Right lung (tissue), 5 donors: ENCODE data around the gene KCTD17. TPM values are rescaled to one million over a fixed set of nuclear protein-coding genes. Genes with fewer than 3 reads are reported as not detected.

ENCODE experiments used
- DNase-seq, 2 donors: peaks; one replicate each; pipeline ENCODE4 v3.0.0-alpha.2; 2013
- polyA plus RNA-seq, 5 donors: library from polyadenylated mRNA; unstranded; fragments of 120-200 nt; gene quantifications; one replicate each; pipeline versions ENCODE4 v1.2.1 to v1.2.3, GENCODE V29; 2013; ENCODE audit warnings: inconsistent platforms in 1 of 5, low replicate concordance in 1 of 5; ENCODE audit not compliant: insufficient read length in 5 of 5, insufficient read depth in 1 of 5

KCTD17 gene
- polyA plus RNA-seq, 5 donors: 24.5 to 38.0 (median 27.3) TPM

GRCh38 chr22:37074537-37074936 is 23.0 kb downstream of the KCTD17 start:
- DNase-seq: no peak

DNA sequence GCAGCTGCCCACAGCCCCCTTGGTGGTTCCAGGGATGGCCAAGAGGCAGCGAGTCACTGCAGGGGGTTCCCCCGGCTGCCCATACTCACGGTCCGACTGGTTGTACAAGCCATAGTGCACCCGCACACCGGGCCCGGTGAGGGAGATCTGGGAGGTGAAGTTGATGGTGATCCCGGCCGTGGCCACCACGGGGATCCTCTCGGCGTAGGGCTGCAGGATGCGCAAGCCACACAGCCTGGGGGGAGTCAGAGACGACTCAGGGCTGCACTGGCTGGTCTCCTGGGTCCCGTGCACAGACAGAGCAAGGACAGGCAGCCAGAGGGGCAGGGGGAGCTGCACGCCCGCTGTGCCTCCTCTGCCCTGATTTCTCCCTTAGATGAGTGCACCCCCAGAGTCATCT is 23.5 kb downstream of the KCTD17 start:
- no peak for DNase-seq

- DNase-seq: no peak
These were observed 24.4 kb downstream of the KCTD17 start for GRCh38 chr22:37075822-37076433.

GRCh38 chr22:37077802-37078448 is 26.4 kb downstream of the KCTD17 start:
- no peak for DNase-seq

GRCh38 chr22:37079158-37079557 is 27.6 kb downstream of the KCTD17 start:
- no peak for DNase-seq

DNA sequence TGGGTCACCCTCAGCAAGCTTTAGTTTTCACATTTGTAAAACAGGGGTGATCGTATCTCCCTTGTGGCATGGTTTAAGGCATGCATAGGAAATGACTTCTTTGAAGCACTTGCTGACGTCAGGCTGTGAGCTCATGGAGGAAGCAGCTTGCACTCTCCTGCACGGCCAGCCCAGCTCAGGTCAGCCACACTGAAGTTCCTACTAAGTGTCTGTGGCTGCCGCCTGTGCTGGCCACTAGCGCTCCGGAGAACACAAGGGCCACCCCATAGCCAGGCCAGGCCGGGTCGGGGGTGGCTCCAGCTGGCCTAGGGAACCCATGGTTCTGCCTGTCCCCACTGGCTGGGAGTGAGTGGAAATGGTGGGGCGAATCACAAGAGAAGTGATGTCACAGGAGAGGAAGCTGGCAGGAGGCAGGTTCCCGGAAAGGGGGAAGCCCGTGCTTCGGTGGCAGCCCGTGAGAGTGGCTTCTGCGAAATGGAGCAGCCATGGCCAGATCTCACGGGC is 28.2 kb downstream of the KCTD17 start:
- no peak for DNase-seq

- no peak for DNase-seq
These were observed 28.9 kb downstream of the KCTD17 start for GRCh38 chr22:37080438-37080837.

DNA sequence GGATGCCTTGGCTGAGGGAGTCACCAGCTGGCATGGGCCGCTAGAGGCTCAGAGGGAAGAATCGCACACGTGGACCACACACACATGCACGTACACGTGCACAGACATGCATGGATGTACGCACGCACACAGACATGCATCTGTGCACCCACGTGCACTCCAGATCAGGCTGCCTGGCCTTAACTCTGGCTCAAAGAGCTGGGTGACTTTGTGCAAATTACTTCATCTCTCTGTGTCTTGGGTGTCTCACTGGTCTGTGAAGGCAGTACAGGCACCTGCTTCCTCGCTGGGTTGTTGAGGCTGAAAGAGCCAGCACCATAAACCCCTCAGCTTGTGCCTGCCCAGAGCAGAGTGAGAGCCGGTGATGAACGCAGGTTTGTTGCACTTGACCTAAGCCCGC is 29.3 kb downstream of the KCTD17 start:
- no peak for DNase-seq

DNA sequence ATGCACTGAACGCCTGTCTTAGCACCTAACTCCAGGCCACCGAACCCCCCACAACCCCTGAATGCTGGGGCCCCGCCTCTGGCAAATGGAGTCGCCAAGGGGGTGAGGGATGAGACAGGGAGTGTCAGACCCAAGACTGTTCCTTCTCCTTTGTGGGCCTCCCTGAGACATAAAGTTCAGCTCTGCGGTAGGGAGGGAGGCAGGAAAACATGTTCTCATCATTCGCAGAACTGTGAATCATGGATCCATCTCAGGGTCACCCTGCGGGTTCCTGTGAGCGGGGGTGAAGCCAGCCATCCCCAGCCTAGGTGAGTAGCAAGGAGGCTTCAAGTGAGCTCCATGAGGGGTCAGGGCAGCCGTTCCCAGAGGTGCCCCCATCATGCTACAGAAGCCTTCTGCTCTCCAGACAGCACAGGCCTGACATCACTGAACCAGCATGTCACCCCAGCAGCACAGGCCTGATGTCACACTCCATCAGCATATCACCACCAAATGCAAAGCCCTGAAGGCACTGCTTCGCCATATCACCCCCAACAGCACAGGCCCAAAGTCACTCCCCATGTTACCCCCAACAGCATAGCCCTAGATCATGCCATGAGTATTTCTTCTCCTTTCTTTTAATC is 30.8 kb downstream of the KCTD17 start:
- DNase-seq: no peak

- no peak for DNase-seq
These were observed 32.4 kb downstream of the KCTD17 start for GRCh38 chr22:37083914-37084313.

- DNase-seq: no peak
These were observed 32.8 kb downstream of the KCTD17 start for GRCh38 chr22:37084385-37084784.

DNA sequence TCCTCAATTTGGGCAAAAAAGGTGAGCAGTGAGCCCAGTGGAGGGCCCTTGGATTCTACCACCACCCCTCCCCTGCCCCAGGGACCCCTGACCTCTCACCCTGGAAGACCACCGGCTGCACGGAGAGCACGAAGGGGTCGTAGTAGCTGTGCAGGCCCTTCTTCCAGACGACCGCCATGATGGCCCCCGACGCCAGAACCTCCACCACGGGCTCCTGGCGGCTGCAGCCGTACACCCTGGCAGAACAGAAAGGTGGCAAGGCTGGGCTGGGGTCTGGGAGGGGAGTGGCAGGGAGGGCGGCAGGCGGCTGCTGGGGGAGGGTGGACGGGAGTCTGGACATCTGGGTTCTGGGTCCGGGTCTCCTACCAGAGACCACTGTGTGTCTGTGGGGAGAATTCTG is 34.6 kb downstream of the KCTD17 start:
- no peak for DNase-seq

DNA sequence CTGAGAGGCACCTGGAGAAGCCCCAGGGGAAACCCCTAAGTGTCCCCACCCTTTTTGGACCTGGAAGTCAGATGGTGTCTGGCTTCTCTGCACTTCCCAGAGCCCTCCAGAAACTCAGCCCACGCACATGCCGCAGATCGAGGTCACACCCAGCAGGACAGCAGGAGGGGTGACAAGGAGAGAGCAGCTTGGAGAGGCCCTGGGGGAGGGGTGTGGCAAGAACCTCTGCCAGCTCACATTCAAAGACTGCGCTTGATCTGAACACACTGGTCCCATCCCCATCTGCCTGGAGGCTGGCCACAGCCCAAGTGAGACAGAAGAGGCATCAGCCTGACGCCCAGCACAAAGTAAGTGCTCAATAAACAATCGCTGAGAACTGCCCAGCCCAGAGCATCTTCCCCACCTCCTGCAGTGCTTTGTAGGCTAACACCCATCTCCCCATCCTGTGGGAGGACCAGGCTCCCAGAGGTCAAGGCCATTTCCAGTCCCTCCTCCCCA is 36.6 kb downstream of the KCTD17 start:
- DNase-seq: no peak

- DNase-seq: no peak
These were observed 37.3 kb downstream of the KCTD17 start for GRCh38 chr22:37088750-37089408.

GRCh38 chr22:37089434-37089833 is 37.9 kb downstream of the KCTD17 start:
- no peak for DNase-seq

DNA sequence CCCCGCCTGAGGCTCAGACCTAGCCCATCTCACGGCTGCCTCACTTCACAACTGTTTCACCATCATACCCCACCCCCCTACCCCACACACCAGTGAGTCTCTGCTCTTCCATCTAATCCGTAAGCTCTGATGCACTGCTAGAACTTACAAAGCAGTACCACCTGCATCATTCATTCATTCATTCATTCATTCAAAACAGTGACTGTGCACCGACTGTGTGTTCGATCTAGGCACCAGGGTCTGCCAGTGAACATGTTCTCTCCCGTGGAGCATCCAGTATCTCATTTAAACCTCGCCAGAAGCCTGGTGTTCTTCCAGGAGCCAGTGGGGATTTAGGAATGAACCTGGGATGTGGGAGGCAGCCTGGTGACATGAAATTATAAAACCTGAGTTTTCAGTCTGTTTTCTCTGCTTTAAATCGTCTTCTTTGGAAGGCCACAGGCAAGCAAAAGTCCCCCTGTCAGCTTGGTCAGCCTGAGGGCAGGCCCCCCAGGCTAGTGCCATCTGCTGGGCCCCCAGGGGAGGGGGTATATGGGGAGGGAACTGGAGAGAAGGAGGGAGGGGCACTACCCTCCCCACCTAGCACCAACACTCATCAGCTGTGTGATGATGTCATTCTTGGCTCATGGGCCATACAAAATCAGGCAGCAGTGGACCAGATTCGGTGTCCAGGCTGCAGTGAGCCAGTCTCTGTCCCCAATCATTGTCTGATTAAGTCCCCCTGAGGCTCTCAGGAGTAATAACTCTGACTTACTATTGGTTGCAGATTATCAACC is 39.6 kb downstream of the KCTD17 start:
- no peak for DNase-seq

- no peak for DNase-seq
These were observed 40.5 kb downstream of the KCTD17 start for GRCh38 chr22:37091994-37092393.

DNA sequence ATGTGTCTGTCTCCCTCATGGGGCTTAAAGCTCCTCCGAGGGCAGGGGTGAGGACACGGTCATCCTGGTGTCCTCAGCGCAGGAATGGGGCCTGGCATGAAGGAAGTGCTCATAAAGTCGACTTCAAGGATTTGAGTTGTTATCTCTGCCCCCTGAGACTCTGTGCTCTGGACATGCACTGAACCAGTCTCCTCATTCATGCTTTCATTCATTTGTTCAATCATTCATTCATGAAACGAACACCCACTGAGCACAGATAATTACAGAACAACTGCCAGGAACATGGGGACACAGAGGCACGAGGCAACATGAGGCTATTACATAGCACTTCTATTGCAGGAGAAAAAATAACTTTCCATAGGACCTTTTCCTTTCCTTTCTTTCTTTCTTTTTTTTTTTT is 41.5 kb downstream of the KCTD17 start:
- no peak for DNase-seq

- DNase-seq: no peak
These were observed 42.7 kb downstream of the KCTD17 start for GRCh38 chr22:37094239-37094638.

GRCh38 chr22:37095113-37095512 is 43.6 kb downstream of the KCTD17 start:
- no peak for DNase-seq

DNA sequence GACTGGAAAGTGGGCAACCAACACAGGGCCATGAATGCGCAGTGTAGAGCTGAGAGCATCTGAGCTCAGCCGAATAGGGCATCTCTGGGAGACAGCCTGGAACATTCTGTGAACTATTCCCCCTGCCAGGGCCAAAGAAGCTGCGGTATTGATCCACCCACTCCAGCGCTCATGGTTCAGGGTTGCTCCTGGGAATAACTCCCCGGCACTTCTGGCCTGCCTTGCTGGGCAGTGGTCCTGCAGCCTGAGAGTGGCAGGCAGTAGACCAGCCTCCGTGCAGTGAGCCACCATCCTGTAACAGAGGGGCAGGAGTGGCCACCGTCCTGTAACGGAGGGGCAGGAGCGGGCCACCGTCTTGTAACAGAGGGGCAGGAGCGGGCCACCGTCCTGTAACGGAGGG is 45.8 kb downstream of the KCTD17 start:
- no peak for DNase-seq
